Hippocampal formation (tissue), 2 donors: ENCODE results near the gene RPL41.
"Not testable (repeated sequence)": the region's sequence is repeated elsewhere in the genome, so short reads cannot be mapped to it uniquely, and the experiment has no call there.

Experiments used
- DNase-seq, 2 donors: peaks; one replicate each; lab custom pipeline; 2025; lab: John Stamatoyannopoulos, UW

The RPL41 gene

DNA sequence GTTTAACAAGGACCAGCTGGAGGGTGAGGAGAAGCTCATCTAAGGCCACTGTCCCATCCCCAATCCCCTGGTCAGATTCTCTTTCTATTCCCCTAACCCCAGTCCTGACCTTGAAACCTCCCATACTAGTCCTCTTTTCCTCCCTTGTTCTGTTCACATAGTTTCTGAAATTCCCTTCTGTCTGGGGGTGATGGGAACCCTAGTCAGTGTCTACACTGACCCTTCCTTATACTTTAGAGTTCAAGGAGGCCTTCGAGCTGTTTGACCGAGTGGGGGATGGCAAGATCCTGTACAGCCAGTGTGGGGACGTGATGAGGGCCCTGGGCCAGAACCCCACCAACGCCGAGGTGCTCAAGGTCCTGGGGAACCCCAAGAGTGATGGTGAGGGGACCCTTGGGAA is 38.4 kb downstream of the RPL41 start:
- DNase-seq = no peak

DNA sequence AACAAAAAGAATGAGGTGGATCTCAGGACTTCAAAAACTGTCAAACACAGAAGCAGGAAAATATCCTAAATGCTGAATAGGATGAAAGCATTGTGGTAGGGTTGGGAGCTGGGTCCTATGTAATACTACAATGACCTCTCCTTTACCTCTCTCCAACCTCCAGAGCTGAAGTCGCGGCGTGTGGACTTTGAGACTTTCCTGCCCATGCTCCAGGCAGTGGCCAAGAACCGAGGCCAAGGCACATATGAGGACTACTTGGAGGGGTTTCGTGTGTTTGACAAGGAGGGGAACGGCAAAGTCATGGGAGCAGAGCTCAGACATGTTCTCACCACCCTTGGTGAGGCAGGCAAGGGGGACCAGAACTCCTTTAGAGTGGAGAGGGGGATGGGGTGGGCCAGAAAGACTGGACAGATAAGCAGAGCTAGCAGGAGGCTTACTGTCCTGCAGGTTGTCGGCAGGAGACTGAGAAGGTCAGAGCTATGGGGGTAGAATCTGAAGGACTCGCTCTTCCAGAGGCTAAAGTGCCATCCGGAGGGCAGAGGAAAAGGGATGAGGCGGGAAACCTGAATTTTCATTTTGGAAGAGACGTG is 38.9 kb downstream of the RPL41 start:
- no peak for DNase-seq

DNA sequence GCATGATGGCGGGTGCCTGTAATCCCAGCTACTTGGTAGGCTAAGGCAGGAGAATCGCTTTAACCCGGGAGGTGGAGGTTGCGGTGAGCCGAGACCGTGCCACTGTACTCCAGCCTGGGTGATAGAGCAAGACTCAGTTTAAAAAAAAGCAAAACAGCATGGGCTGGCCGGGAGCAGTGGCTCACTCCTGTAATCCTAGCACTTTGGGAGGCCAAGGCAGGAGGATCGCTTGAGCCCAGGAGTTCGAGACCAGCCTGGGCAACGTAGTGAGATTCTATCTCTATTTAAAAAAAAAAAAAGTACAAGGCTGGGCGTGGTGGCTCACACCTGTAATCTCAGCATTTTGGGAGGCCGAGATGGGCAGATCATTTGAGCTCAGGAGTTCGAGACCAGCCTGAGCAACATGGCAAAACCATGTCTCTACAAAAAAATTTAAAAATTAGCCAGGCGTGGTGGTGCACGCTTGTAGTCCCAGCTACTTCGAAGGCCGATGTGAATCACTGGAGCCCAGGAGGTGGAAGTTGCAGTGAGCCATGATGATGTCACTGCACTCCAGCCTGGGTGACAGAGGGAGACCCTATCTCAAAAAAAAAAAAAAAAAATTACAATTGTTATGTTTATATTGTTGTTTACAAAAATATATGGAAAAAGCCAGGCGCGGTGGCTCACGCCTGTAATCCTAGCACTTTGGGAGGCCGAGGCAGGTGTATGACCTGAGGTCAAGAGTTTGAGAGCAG is 40.2 kb downstream of the RPL41 start:
- not testable (repeated sequence) for DNase-seq

DNA sequence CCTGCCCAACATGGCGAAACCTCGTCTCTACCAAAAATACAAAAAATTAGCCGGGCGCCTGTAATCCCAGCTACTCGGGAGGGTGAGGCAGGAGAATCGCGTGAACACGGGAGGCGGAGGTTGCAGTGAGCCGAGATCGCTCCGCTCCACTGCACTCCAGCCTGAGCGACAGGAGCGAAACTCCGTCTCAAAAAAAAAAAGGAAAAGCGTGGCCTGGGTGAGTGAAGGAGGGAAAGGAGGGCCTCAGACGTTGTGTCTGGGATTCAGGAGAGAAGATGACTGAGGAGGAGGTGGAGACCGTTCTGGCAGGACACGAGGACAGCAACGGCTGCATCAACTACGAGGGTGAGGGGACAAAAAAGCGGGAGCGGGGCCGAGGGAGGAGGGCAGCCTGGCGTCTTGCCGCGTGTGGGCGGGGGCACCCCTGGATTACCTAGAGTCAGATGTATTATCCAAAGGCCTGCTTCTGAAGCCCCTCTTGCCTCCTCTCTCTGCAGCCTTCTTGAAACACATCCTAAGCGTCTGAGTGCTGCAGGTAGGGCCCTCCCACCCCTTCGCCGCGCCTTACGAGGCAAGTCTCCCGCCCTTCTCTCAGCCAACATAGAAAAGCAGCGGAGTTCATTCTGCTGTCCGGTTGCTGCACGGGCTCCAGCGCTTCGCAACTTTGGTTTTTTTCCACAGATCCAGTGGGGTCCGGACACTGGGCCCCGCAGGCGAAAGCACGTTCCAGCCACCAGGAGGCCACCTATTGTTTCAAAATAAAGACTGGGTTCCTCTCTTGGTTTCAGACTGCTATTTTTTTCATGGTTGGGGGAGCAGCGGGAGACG is 41.0 kb downstream of the RPL41 start:
- DNase-seq = peak; percentile 63 to 87

DNA sequence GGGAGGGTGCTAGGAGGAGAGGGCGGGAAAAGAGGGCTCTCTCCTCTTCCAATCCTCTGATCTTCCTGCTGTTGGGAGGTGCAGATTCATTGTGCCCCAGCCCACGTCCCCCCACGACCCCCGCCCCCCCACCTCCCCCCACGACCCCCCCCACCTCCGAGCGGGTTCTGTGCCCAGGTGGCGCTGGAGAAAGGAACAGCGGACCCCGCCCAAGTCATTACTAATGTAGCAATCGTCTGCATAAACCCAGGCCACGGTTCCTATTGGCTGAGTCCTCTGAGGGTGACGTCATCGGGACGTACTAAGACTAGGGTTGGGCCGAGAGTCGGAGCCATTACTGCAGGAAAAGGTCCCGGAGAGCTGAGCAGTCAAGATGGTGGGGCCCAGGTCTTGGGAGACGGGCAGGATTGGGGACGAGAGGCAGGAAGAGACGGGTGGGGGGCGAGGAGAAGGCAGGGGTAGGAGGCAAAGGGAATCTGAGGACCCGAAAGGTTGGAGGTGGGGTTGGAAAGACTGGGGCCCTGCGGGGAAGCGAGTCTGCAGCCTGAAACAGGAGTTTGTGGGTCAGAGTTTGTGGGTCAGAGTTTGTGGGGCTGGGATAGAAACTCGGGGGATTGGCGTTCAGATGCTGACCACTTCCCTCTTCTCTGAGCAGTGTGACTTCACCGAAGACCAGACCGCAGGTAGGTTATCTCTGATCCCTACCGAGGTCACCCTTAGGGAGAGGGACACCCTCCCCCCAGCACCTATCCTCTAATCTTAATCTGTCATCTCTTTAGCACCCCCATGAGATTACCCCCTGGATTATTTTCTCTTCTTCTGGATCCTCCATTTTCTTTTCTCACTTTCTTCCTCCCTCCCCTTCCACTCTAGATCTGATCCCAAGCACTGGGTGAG is 41.8 kb downstream of the RPL41 start, which contains the start of gene MYL6:
MYL6 (plus strand) TSS at position 331 of the 897 bp plus-strand sequence; CDS start at position 374, 43 bp downstream.
- DNase-seq = peak; percentile 92 to 99

DNA sequence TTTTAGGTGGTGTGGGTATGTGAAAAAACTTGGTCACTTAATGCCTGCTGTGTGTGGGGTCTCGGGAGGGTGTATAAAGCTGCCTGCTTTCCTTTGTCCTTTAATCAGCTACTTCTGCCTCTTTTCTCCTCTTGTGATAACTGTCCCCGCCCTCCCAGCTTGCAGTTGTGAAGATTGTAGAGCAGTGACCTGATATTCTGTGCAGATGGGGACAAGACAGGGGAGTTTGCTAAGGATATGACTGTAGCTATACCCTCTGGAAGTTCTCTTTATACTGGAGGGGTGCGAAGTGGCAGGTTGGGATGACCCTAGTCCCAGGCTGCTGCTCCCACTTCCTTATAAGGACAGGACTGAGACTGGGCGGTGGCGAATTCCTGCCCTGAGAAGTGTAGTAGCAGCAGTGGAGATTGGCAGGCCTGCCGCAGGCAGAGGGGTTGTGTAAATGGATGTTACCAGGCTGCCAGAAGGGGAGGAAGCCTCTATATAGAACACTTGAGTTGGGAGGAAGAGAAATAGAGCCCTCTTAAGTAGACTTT is 42.6 kb downstream of the RPL41 start:
- peak; percentile 18 to 32 for DNase-seq

DNA sequence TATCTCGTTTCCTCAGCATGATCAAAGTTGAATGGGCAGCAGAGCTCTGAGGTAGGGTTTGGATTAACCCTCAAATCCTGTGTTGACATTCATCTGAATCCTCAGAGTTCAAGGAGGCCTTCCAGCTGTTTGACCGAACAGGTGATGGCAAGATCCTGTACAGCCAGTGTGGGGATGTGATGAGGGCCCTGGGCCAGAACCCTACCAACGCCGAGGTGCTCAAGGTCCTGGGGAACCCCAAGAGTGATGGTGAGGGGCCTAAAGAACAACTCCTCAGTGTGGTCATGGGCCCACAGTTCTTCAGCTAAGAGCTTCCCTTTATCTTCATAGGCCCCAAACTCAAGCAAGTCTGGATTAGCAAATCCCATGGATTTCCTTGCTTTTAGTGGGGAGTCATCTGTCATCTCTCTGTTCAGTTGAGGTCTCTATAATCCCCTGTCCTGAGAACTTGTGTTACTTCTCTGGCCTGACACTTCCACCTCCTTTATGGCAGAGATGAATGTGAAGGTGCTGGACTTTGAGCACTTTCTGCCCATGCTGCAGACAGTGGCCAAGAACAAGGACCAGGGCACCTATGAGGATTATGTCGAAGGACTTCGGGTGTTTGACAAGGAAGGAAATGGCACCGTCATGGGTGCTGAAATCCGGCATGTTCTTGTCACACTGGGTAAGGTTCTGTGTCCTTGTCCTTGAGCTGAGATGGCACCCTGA is 43.2 kb downstream of the RPL41 start:
- DNase-seq = no peak

DNA sequence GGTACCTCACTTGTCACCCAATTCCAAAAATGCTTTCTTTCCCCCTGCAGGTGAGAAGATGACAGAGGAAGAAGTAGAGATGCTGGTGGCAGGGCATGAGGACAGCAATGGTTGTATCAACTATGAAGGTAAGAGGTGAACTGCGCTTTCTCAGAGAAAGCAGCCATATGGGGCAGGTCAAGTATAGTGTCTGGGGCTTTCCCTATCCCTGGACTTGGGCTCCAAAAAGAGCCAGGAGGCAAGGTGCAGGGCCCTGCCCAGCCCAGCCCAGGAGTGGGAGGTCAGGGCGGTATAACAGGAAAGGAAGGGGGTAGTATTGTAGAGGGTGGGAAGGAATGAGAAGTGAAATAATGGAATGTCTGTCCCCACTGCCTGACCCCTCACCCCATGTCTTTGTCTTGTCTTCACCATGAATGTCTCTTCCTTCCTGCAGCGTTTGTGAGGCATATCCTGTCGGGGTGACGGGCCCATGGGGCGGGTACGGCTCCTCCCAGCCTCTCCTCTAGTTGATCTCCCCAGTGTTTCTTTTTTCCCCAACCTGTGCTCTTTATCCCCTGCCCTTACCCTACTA is 43.8 kb downstream of the RPL41 start:
- no peak for DNase-seq

DNA sequence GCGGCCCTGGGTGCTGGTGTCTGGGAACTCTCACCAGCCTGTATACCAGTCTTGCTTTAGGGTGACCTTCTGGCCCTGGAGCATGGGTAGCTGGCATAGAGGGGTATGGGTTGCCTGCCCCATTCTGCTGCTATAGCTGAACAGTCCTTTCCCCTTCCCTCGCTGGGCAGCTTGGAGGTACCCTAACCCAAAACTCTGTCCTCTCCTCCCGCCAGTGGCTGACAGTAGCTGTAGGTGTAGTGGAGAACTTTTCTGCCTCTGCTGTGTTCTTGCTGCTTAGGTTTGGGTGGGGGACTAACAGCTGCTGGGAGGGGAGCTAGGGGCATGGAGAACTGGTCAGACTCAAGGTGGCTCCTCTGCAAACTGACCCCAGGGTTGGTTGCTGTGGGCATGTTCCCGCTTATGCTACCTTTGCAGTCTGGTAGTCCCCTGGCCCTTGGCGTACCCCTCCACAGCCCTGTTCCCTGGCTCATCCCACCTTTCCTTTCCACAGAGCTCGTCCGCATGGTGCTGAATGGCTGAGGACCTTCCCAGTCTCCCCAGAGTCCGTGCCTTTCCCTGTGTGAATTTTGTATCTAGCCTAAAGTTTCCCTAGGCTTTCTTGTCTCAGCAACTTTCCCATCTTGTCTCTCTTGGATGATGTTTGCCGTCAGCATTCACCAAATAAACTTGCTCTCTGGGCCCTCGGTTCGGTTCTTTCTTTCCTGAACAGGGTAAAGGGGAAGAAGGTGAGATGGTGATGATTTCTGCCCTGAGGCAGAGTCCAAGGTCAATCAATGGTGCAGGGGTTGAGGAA is 44.7 kb downstream of the RPL41 start:
- no peak for DNase-seq

DNA sequence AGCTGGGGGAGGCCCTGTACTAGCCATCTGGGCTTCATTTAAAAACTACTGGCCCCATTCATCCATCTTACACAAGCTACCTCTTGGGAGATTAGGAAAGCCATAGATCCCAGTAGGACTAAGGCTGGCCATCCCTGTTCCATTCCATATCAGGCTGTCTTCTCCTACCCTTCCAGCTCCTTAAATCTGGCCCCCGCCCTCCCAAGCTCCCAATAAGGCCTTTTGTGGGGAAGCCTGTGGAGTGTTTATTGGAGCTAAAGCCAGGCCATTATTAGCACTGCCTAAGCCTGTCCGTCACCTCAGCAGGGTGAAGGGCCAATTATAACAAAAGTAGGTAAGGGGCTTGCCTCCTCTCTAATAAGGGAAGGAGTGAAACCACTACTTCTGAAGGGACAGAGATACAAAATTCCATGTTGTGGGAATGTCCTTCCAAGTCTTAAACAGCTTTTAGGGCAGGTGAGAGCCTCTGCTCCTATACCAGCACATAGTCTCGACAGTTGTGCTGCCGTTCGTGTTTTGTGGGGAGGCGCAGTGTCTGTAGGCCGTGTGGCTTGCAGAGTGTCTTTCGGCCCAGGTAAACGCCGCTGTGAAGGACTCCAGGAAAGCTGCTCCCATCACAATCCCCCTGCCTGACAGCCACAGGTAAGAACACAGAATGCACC is 45.4 kb downstream of the RPL41 start:
- DNase-seq = no peak

DNA sequence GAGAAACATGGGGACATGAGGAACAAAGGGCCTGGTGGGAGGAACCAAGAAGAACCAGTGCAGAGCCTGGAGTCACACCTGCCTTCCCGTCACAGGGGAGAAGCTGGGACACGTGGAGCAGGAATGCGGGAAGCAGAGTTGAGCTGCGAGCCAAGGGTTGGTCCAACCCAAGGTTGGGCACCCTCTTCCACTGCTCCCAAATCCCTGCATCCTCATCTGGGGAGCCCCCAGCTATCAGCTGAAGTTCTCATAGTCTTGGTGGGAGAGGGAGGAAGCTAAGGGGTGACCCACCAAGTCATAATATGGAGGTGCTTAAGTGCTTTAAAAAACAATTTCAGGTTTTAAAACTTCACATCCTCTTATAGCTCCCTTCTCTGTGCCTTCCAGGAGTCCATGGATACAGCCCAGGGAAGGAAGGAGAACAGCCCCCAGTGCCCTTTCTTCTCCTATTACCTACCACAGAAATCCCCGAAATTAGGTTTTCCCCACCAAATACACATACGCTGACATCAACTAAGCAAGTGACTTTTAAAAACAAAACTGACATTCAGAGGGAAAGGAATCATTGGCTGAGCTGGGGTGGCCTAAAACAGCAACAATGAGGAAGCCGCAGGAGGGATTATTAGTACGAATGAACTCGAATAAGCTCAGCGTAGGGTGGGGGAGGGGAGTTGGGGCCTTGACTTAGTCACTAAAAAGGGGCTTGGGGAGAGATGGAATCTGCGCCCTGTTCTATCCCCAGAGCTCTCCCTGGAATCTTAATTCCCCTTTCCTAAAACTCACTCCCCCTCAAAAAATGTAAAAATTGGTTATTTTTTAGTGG is 46.2 kb downstream of the RPL41 start:
- DNase-seq = no peak

DNA sequence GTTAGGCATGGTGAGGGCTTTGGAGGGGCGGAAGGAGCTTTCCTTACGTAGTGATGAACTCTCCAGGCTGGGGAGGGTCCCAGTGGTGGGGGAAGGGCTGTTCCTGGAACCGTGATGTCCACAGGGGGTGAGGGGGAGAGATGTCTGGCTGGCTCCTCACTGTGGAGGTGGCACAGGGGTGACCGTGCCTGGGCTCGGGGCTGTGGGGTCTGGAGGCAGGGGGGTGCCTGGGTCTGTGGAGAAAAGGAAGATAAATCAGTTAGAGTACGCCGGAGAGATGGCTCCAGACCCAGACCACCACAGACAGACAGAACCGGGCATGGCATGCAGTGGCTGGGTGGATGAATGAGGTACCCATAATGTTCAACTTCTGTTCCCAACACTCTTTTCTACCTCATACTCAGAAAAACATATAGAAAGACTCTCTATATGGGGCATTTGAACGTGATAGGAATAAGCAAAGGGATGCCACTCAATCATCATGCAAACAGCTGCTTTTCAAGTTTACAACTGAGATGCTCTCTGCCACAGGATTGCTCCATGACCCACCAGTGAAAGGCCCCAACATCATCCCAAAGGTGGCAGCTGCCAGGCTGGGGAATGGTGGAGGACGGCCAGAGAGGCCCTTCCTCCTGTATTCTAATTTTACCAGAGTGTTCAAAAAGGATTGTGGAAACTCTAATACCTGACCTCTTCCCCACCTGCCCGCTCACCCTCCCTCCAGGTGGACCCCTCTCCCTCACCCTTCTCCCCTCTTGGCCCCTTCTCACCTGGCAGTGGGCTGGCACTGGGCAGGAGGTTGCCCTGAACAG is 47.3 kb downstream of the RPL41 start:
- DNase-seq = no peak

DNA sequence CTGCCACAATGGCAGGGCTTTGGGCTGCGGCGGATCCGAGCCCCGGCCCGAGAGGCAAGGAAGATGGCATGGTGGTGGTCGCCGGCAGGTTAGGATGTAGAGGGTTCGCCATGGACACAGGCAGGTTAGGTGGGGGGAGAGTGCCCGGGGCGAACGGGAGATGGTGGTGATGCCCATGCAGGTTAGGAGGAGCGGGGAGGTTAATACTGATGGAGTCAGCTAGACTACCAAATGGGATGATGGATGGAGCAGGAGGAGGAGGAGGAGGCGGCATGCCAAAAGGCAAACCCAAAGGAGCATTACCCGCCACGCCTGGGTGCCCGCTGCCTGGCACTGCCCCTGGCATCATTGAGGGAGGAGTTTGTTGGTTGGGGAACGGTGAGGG is 47.9 kb downstream of the RPL41 start:
- DNase-seq = no peak

DNA sequence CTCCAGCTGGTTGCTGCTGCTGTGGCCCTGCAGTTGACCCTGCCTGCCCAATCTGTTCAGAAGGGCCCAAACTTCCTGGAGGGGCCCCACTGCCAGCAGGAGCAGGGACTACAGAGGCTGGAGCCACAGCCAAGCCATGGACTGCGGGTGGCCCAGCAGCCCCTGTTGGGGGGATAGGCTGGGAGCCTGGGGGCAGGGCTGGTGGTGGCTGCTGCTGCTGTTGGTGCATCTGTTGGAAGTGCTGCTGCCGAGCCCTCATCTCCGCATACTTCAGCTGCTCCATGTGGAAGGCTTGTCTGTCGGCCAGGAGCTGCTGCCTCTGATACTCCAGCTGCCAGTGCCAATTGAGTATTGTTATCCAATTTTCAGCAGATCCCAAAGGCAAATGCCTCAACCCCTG is 48.9 kb downstream of the RPL41 start:
- DNase-seq = no peak
